Mononuclear cell (primary cell): Measurements from ENCODE around the gene ZNF407. TPM values are rescaled to one million over a fixed set of nuclear protein-coding genes. Genes with fewer than 3 reads are reported as not detected.

Experiments
- H3K27me3 ChIP-seq: 2 replicates; pipeline ENCODE4 v1.6.0; 2011; ENCODE audit warnings: low read length, control low read depth; ENCODE audit not compliant: insufficient read depth
- H3K4me1 ChIP-seq: 2 replicates; pipeline ENCODE4 v1.5.1; 2011; ENCODE audit warnings: mild to moderate bottlenecking, low read length, control low read depth; ENCODE audit not compliant: insufficient read depth
- H3K4me3 ChIP-seq: 2 replicates; pipeline ENCODE4 v1.5.1; 2011; ENCODE audit warnings: mild to moderate bottlenecking, low read length, moderate library complexity
- H3K9me3 ChIP-seq: 2 replicates; pipeline ENCODE4 v1.5.1; 2011; ENCODE audit warnings: low read depth, mild to moderate bottlenecking, control low read depth, low read length
- total RNA-seq: library from RNA; depleted of rRNA; stranded (reverse); fragments of >200 nt; gene quantifications from one replicate; pipeline ENCODE4 v1.2.3, GENCODE V29; 2012

ZNF407 gene
- total RNA-seq, 1 donor = 32.0 TPM

- Histone ChIP-seq H3K4me3 (no peak overlapping the region), H3K9me3 (no peaks in the 10 kb centered on the region), H3K27me3 (no peaks in the 10 kb centered on the region), H3K4me1 (no peaks in the 10 kb centered on the region)
These were observed 509.7 kb downstream of the ZNF407 start for GRCh38 chr18:75107196-75107930.

- Histone ChIP-seq H3K27me3 (no peaks in the 10 kb centered on the region), H3K4me1 (no peaks in the 10 kb centered on the region), H3K4me3 (no peak overlapping the region), H3K9me3 (no peaks in the 10 kb centered on the region)
These were observed 510.2 kb downstream of the ZNF407 start for GRCh38 chr18:75107931-75108276.

GRCh38 chr18:75108579-75109318, 511.1 kb downstream of the ZNF407 start:
- Histone ChIP-seq H3K4me3 (no peak overlapping the region), H3K27me3 (no peaks in the 10 kb centered on the region), H3K4me1 (no peaks in the 10 kb centered on the region), H3K9me3 (no peaks in the 10 kb centered on the region)

- Histone ChIP-seq H3K9me3 (no peaks in the 10 kb centered on the region), H3K27me3 (no peaks in the 10 kb centered on the region), H3K4me1 (no peaks in the 10 kb centered on the region), H3K4me3 (no peak overlapping the region)
These were observed 511.6 kb downstream of the ZNF407 start for GRCh38 chr18:75109319-75109691.

- no peak overlapping the region for H3K4me3 ChIP-seq
- H3K9me3 ChIP-seq = no peaks in the 10 kb centered on the region
- H3K4me1 ChIP-seq = no peaks in the 10 kb centered on the region
- H3K27me3 ChIP-seq = no peaks in the 10 kb centered on the region
These were observed 512.1 kb downstream of the ZNF407 start for GRCh38 chr18:75109819-75110218.

- H3K4me1 ChIP-seq = no peaks in the 10 kb centered on the region
- H3K9me3 ChIP-seq = no peaks in the 10 kb centered on the region
- no peaks in the 10 kb centered on the region for H3K27me3 ChIP-seq
- H3K4me3 ChIP-seq = no peak overlapping the region
These were observed 512.6 kb downstream of the ZNF407 start for GRCh38 chr18:75110311-75110710.

GRCh38 chr18:75110846-75111415, 513.3 kb downstream of the ZNF407 start:
- no peaks in the 10 kb centered on the region for H3K27me3 ChIP-seq
- H3K4me1 ChIP-seq = no peaks in the 10 kb centered on the region
- H3K4me3 ChIP-seq = no peak overlapping the region

GRCh38 chr18:75111760-75112159, 514.1 kb downstream of the ZNF407 start:
- Histone ChIP-seq H3K4me1 (no peaks in the 10 kb centered on the region), H3K27me3 (no peaks in the 10 kb centered on the region), H3K4me3 (no peak overlapping the region), H3K9me3 (no peaks in the 10 kb centered on the region)

More at GRCh38 chr18:75110846-75111415, 513.3 kb downstream of the ZNF407 start:
- H3K9me3 ChIP-seq = no peaks in the 10 kb centered on the region

- Histone ChIP-seq H3K27me3 (no peaks in the 10 kb centered on the region), H3K4me3 (no peak overlapping the region), H3K4me1 (no peaks in the 10 kb centered on the region), H3K9me3 (no peaks in the 10 kb centered on the region)
These were observed 514.8 kb downstream of the ZNF407 start for GRCh38 chr18:75112186-75113096.

GRCh38 chr18:75113455-75113854, 515.8 kb downstream of the ZNF407 start:
- no peaks in the 10 kb centered on the region for H3K9me3 ChIP-seq

GRCh38 chr18:75114231-75114764, 516.6 kb downstream of the ZNF407 start:
- Histone ChIP-seq H3K4me1 (no peaks in the 10 kb centered on the region), H3K9me3 (no peaks in the 10 kb centered on the region), H3K27me3 (no peaks in the 10 kb centered on the region), H3K4me3 (no peak overlapping the region)

More at GRCh38 chr18:75113455-75113854, 515.8 kb downstream of the ZNF407 start:
- Histone ChIP-seq H3K27me3 (no peaks in the 10 kb centered on the region), H3K4me1 (no peaks in the 10 kb centered on the region), H3K4me3 (no peak overlapping the region)

Other genes with a start within 250 kb of the ZNF407 start
- gene DIPK1C, start 140.6 kb upstream of the ZNF407 start, total RNA-seq = not detected
- 36.9 TPM for gene CNDP2, start 101.5 kb upstream of the ZNF407 start, total RNA-seq
- not detected for gene CNDP1, start 63.4 kb upstream of the ZNF407 start, total RNA-seq